Right lobe of liver (tissue), 6 donors: ENCODE results near the gene RPS3A. TPM values are rescaled to one million over a fixed set of nuclear protein-coding genes. Genes with fewer than 3 reads are reported as not detected.

ENCODE experiments used
- ATAC-seq, 4 donors: fragments of 200-7000 bp; cut with Tn5 transposase; one replicate each; pipeline ENCODE4 v1.9.1; 2020; ENCODE audit warnings: mild to moderate bottlenecking in 4 of 4, moderate library complexity in 4 of 4
- DNase-seq, 3 donors: peaks; one replicate each; pipeline ENCODE4 v3.0.0-alpha.2; 2020
- H3K27ac ChIP-seq, 3 donors: fragments of 200-600 bp; one replicate each; pipeline ENCODE4 v1.8.0; 2022
- H3K27me3 ChIP-seq, 2 donors: fragments of 200-600 bp; one replicate each; pipeline ENCODE4 v1.8.0; 2022
- H3K36me3 ChIP-seq, 4 donors: fragments of 200-600 bp; sonication (generic) in 1 of 4; one replicate each; pipeline versions ENCODE4 v1.5.1 to v1.8.0; 2017 to 2022; ENCODE audit warnings: control low read depth in 1 of 4
- H3K4me1 ChIP-seq, 4 donors: fragments of 200-600 bp; sonication (generic) in 1 of 4; one replicate each; pipeline versions ENCODE4 v1.5.1 to v1.8.0; 2017 to 2022; ENCODE audit warnings: control low read depth in 1 of 4
- H3K4me3 ChIP-seq, 3 donors: fragments of 200-600 bp; one replicate each; pipeline ENCODE4 v1.8.0; 2022
- H3K9me3 ChIP-seq, 4 donors: fragments of 200-600 bp; sonication (generic) in 1 of 4; one replicate each; pipeline versions ENCODE4 v1.5.1 to v1.8.0; 2017 to 2022; ENCODE audit warnings: control low read depth in 1 of 4
- POLR2A ChIP-seq: fragments of 450-650 bp; IDR thresholded peaks from one replicate; pipeline ENCODE4 v1.6.1; 2017; ENCODE audit warnings: antibody characterized with exemption, mild to moderate bottlenecking
- WGBS: methylation state at CpG from one replicate; pipeline ENCODE4 v1.1.6; 2018; ENCODE audit warnings: low coverage, low lambda C conversion rate; ENCODE audit not compliant: insufficient coverage; ENCODE audit errors: missing lambda C conversion rate; 5-methylcytosine and 5-hydroxymethylcytosine counted together
- intact Hi-C, 2 donors: fragments of 100-400 bp; cut with DNase I; formaldehyde crosslinking; loops; one replicate each; pipeline versions ENCODE4 v1.11.2 to v1.14.1; 2022
- total RNA-seq, 6 experiments: library from RNA; depleted of rRNA in 2 of 6; stranded (reverse); fragments of >200 nt in 2 of 6; fragmentation: NEBNext Ultra II Directional in 3 of 6; extraction: Animal tissue kit (Norgen Biotek cat#: 25700) in 3 of 6; gene quantifications; one replicate each; pipeline versions ENCODE4 v1.1.0 to v1.2.4, GENCODE V29; 2016 to 2023
- TF ChIP-seq, protein P1 (sequence below), 4 donors: fragments of 200-600 bp in 3 of 4; fragments of 450-650 bp in 1 of 4; IDR thresholded peaks; one replicate each; pipeline versions ENCODE4 v1.5.1 to v1.8.0; 2016 to 2022; ENCODE audit warnings: antibody characterized with exemption in 4 of 4, mild to moderate bottlenecking in 2 of 4
- donor health status: DM: no; HTN: yes; CAD: no.
- donor health status: DM: no; HTN: no; CAD: no.
- donor health status: DM: no; HTN: no; CAD: no.
- donor health status: DM: no; HTN: yes; CAD: no.
- donor health status: DM: no; HTN: yes; CAD: no.

Gene RPS3A
- total RNA-seq, 6 experiments from 2014 or later: 420 to 946 (median 518) TPM

DNA sequence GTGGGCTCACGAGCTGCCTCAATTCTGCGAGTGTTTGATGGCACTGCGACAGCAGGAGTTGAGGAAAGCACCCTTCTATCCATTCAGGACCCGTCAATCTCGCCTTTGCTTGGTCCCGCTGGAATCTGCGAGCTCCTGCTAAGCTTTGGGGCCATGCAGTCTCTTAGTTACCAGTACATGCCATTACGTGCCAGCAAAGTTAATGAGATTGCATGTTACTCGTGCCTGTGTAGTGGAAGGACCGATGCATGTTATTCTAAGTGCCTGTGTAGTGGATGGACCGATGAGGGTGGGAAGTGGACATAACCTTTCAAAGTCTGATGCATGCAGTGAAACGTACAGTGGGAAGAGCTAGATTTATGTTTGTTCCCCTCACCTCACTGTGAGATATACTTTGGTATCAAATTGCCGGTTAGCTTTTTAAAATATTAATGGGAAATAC lies 569 bp downstream of the RPS3A start:
- H3K9me3 ChIP-seq: no peaks in the 10 kb centered on the region
- intact Hi-C loops: no loop called here
- WGBS: 1% methylated on average over 11 of the region's 13 CpGs
- H3K27ac ChIP-seq: peak overlapping the region; percentile 73 to 87 (median 84)
- H3K36me3 ChIP-seq: peaks cover 9 to 41% (median 22%) of the 10 kb centered on the region in 4 donors
- TF ChIP-seq, protein P1, sequence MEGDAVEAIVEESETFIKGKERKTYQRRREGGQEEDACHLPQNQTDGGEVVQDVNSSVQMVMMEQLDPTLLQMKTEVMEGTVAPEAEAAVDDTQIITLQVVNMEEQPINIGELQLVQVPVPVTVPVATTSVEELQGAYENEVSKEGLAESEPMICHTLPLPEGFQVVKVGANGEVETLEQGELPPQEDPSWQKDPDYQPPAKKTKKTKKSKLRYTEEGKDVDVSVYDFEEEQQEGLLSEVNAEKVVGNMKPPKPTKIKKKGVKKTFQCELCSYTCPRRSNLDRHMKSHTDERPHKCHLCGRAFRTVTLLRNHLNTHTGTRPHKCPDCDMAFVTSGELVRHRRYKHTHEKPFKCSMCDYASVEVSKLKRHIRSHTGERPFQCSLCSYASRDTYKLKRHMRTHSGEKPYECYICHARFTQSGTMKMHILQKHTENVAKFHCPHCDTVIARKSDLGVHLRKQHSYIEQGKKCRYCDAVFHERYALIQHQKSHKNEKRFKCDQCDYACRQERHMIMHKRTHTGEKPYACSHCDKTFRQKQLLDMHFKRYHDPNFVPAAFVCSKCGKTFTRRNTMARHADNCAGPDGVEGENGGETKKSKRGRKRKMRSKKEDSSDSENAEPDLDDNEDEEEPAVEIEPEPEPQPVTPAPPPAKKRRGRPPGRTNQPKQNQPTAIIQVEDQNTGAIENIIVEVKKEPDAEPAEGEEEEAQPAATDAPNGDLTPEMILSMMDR (IDR thresholded peaks at IDR 0.05): no peak
- peak in 3 of 4 donors; percentile 18 to 24 (median 22) for ATAC-seq
- no peaks in the 10 kb centered on the region for H3K27me3 ChIP-seq
- DNase-seq: no peak
- peak overlapping the region; percentile 83 to 95 (median 91) for H3K4me3 ChIP-seq
- peaks cover 0 to 20% (median 6%) of the 10 kb centered on the region in 4 donors for H3K4me1 ChIP-seq

DNA sequence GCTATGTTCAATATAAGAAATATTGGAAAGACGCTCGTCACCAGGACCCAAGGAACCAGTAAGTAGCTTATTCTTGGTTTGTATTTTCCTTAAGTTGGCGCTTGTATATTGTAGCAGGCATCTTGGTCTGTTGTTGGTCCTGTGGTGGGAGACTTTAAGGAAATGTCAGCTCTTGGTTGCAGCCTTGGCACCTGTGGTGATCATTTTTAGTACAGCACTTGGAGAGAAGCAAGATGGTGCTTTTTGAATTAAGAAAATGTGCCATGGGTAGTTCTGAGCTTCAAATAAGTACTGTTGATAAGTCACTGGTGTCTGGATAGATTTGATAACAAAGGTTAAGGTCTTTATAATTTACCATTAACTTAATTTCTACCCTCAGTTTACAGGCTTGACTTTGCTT lies 1.1 kb downstream of the RPS3A start:
- Histone ChIP-seq H3K36me3 (peaks cover 9 to 46% (median 24%) of the 10 kb centered on the region in 4 donors), H3K4me3 (peak overlapping the region; percentile 83 to 95 (median 91)), H3K4me1 (peaks cover 0 to 20% (median 6%) of the 10 kb centered on the region in 4 donors), H3K9me3 (no peaks in the 10 kb centered on the region), H3K27ac (peak overlapping the region in 2 of 3 donors; percentile 73 to 87), H3K27me3 (no peaks in the 10 kb centered on the region)
- DNase-seq: no peak
- 20% methylated on average over 3 of the region's 3 CpGs for WGBS
- intact Hi-C loops: no loop called here
- ATAC-seq: no peak
- no peak for TF ChIP-seq POLR2A
- TF ChIP-seq, protein P1 (IDR thresholded peaks at IDR 0.05): no peak

DNA sequence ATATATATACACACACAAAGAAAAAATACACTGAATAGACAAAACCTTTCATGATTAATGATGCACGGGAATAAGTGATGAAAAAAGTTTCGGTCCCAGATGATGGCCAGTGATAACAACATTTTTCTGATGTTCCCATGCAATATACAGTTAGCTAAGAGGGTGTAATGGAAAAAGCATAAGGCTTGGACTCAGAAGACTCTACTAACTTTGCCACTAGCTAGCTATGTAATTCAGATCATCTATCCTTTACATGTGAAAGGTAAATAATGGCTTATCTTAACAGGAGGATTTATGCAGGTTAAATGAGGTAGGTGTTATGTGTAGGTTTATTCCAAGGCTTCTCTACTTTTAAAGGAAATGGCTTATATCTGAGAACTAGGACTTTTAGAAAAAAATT lies 4.3 kb downstream of the RPS3A start:
- WGBS: 94% methylated on average over 2 of the region's 2 CpGs
- no peaks in the 10 kb centered on the region for H3K27me3 ChIP-seq
- no peak for DNase-seq
- peaks cover 0 to 20% (median 6%) of the 10 kb centered on the region in 4 donors for H3K4me1 ChIP-seq
- H3K27ac ChIP-seq: no peak overlapping the region
- H3K4me3 ChIP-seq: no peak overlapping the region
- intact Hi-C loops: no loop called here
- TF ChIP-seq, protein P1 (IDR thresholded peaks at IDR 0.05): no peak
- no peaks in the 10 kb centered on the region for H3K9me3 ChIP-seq
- no peak for ATAC-seq
- peaks cover 9 to 58% (median 24%) of the 10 kb centered on the region in 4 donors for H3K36me3 ChIP-seq

DNA sequence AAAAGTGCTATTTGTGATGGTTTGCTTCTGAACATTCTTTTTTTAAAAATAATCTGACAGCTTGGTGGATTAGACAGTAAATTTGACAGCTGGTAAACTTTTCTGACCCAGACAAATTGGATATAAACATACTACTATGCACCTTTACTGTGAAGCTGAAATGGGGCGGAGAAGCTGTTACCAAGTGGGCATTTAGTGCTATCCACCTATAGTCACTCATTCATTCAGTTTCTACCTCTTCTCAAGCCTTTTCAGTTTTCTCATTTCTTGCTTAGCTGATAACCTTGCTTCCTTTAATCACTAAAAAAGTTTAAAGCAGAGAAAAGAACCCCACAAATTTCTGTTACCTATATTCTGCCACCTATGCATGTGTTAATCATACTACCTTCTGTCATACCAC lies 5.2 kb downstream of the RPS3A start:
- WGBS: 100% methylated on average over 1 of the region's 1 CpG
- Histone ChIP-seq H3K4me3 (no peak overlapping the region), H3K36me3 (peaks cover 9 to 58% (median 24%) of the 10 kb centered on the region in 4 donors), H3K27ac (no peak overlapping the region), H3K27me3 (no peaks in the 10 kb centered on the region), H3K4me1 (peaks cover 0 to 20% (median 6%) of the 10 kb centered on the region in 4 donors), H3K9me3 (no peaks in the 10 kb centered on the region)
- intact Hi-C loops: no loop called here
- DNase-seq (no peak), ATAC-seq (no peak)
- TF ChIP-seq, protein P1 (IDR thresholded peaks at IDR 0.05): no peak
- no peak for TF ChIP-seq POLR2A
